Transverse colon (tissue), 4 donors: ENCODE data around the gene PAQR7. TPM values are rescaled to one million over a fixed set of nuclear protein-coding genes. Genes with fewer than 3 reads are reported as not detected.

Experiments used
- DNase-seq: peaks from one replicate; pipeline ENCODE4 v3.0.0-alpha.2; 2019
- H3K27ac ChIP-seq, 4 donors: fragments of 200-600 bp; sonication (generic); 2 replicates each; pipeline ENCODE4 v1.5.1; 2016 to 2018; ENCODE audit warnings: inconsistent platforms in 4 of 4
- H3K27me3 ChIP-seq: fragments of 200-600 bp; sonication (generic); 2 replicates; pipeline ENCODE4 v1.5.1; 2017; ENCODE audit warnings: inconsistent platforms
- H3K36me3 ChIP-seq, 4 donors: fragments of 200-600 bp; sonication (generic); 2 replicates each; pipeline ENCODE4 v1.5.1; 2017 to 2019; ENCODE audit warnings: inconsistent platforms in 4 of 4
- H3K4me1 ChIP-seq, 4 donors: fragments of 200-600 bp; sonication (generic); 2 replicates each; pipeline ENCODE4 v1.5.1; 2017 to 2020; ENCODE audit warnings: inconsistent platforms in 4 of 4
- H3K4me3 ChIP-seq, 4 donors: fragments of 200-600 bp; sonication (generic); 1 replicate in 1 of 4; 2 replicates in 3 of 4; pipeline versions ENCODE4 v1.5.1 to v1.6.1; 2017 to 2019; ENCODE audit warnings: inconsistent platforms in 4 of 4
- H3K9me3 ChIP-seq, 2 donors: fragments of 200-600 bp; sonication (generic); 2 replicates each; pipeline ENCODE4 v1.5.1; 2017 to 2019; ENCODE audit warnings: inconsistent platforms in 2 of 2
- EP300 ChIP-seq: sonication (generic); formaldehyde crosslinking; IDR thresholded peaks from one replicate; pipeline ENCODE4 v1.6.1; 2017; ENCODE audit warnings: antibody characterized with exemption, low read depth
- POLR2A ChIP-seq: fragments of 450-650 bp; IDR thresholded peaks from one replicate; pipeline ENCODE4 v1.6.1; 2016; ENCODE audit warnings: antibody characterized with exemption, mild to moderate bottlenecking, moderate library complexity
- POLR2AphosphoS5 ChIP-seq, 3 donors: sonication (generic); formaldehyde crosslinking; IDR thresholded peaks; one replicate each; pipeline ENCODE4 v1.6.1; 2016; ENCODE audit warnings: antibody characterized with exemption in 3 of 3
- WGBS, 2 donors: methylation state at CpG; one replicate each; pipeline ENCODE4 v1.1.5; 2018; ENCODE audit warnings: low coverage in 1 of 2; 5-methylcytosine and 5-hydroxymethylcytosine counted together
- in situ Hi-C, 4 donors: fragments of 200-750 bp; cut with MboI; loops; one replicate each; pipeline versions ENCODE4 v1.15.0 to v1.15.1; 2017; ENCODE audit warnings: low sequenced_read_pairs in 3 of 4, low pct_ligation_motif_present in 1 of 4, low pct_unique_long_range_greater_than_20kb in 1 of 4
- intact Hi-C: fragments of 100-400 bp; cut with DNase I; formaldehyde crosslinking; loops from one replicate; pipeline ENCODE4 v1.15.1; 2023; ENCODE audit warnings: low total_unique reads
- total RNA-seq, 4 donors: library from RNA; depleted of rRNA; stranded (reverse); fragments of >200 nt; gene quantifications; one replicate each; pipeline ENCODE4 v1.1.0, GENCODE V29; 2016
- TF ChIP-seq, protein P1 (sequence below), 5 experiments: fragments of 200-600 bp in 3 of 5; fragments of 450-650 bp in 2 of 5; sonication (generic) in 3 of 5; IDR thresholded peaks; 1 replicate in 2 of 5; 2 replicates in 3 of 5; pipeline ENCODE4 v1.5.1; 2016 to 2017; ENCODE audit warnings: antibody characterized with exemption in 5 of 5, inconsistent platforms in 3 of 5, mild to moderate bottlenecking in 2 of 5, moderate library complexity in 1 of 5

Gene PAQR7
- total RNA-seq, 4 donors from 2014 or later: 2.0 to 2.4 (median 2.4) TPM; not detected in 1

- peak; percentile 95 for DNase-seq
- TF ChIP-seq POLR2A (peak; percentile 97), POLR2AphosphoS5 (IDR thresholded peaks at IDR 0.05) (peak; percentile 92 to 98 (median 97)), EP300 (peak; percentile 9)
- TF ChIP-seq, protein P1, sequence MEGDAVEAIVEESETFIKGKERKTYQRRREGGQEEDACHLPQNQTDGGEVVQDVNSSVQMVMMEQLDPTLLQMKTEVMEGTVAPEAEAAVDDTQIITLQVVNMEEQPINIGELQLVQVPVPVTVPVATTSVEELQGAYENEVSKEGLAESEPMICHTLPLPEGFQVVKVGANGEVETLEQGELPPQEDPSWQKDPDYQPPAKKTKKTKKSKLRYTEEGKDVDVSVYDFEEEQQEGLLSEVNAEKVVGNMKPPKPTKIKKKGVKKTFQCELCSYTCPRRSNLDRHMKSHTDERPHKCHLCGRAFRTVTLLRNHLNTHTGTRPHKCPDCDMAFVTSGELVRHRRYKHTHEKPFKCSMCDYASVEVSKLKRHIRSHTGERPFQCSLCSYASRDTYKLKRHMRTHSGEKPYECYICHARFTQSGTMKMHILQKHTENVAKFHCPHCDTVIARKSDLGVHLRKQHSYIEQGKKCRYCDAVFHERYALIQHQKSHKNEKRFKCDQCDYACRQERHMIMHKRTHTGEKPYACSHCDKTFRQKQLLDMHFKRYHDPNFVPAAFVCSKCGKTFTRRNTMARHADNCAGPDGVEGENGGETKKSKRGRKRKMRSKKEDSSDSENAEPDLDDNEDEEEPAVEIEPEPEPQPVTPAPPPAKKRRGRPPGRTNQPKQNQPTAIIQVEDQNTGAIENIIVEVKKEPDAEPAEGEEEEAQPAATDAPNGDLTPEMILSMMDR (IDR thresholded peaks at IDR 0.05): no peak
- peak within 1 kb of the TSS; percentile 92 to 94 (median 94) for H3K27ac ChIP-seq
- H3K9me3 ChIP-seq: no peaks in the 10 kb centered on the region
- intact Hi-C loops: no loop called here
- 1 to 5% methylated on average over 7 to 39 of the region's 64 CpGs for WGBS, 2 donors
- peaks cover 15 to 30% (median 27%) of the 10 kb centered on the region in 4 donors for H3K4me1 ChIP-seq
- peak within 1 kb of the TSS; percentile 81 to 98 (median 90) for H3K4me3 ChIP-seq
- no peaks in the 10 kb centered on the region for H3K27me3 ChIP-seq
- in situ Hi-C loops: no loop called here
- H3K36me3 ChIP-seq: no peaks in the 10 kb centered on the region
These were observed 55.8 kb downstream of the PAQR7 start, which contains the start of gene MTFR1L for GRCh38 chr1:25819491-25820246. MTFR1L (plus strand) TSS chr1:25819954; CDS start chr1:25823105, 3,151 bp downstream.

- DNase-seq: no peak
- Histone ChIP-seq H3K4me3 (peak overlapping the region in 1 of 4 donors; percentile 87), H3K27ac (peak overlapping the region; percentile 92 to 94 (median 94)), H3K9me3 (no peaks in the 10 kb centered on the region), H3K36me3 (no peaks in the 10 kb centered on the region), H3K27me3 (no peaks in the 10 kb centered on the region), H3K4me1 (peaks cover 15 to 30% (median 27%) of the 10 kb centered on the region in 4 donors)
- 0 to 53% methylated on average over 2 to 6 of the region's 6 CpGs for whole genome bisulfite sequencing, 2 donors
- intact Hi-C loops (no loop called here), in situ Hi-C loops (no loop called here)
- no peak for TF ChIP-seq EP300
- TF ChIP-seq POLR2AphosphoS5 (IDR thresholded peaks at IDR 0.05): peak in 1 of 3 donors; percentile 5
These were observed 56.9 kb downstream of the PAQR7 start for GRCh38 chr1:25818569-25818968.

DNA sequence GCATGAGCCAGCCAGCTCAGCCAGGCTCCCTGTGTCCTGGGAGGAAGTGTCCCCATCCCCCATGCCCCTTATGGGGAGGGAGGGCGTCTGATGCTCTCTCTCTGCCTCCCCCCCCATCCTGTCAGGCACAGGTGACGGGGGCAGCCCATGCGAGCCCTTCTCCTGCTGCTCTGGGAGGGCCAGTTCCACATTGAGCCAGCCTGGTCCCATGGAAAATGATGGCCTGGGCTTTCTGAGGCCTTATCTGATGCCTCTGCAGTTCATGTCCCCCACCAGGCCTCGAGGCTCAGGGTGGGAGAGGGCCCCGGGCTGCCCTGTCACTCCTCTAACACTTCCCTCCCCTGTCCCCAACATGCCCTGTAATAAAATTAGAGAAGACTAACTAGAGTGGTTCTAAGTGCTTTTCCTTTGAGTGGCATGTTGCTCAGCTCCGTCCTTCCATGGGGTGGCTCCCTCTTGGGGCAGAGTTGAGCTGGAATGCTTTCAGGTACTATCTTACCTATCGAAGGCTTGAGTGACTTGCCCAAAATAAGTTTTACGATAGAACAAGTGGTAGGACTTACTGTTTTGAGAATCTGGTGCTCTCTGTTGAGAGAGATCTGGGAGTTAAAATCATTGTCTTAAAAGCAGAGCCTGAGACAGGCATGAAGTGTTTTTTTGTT, 57.5 kb downstream of the PAQR7 start:
- in situ Hi-C loops: no loop called here
- no peaks in the 10 kb centered on the region for H3K36me3 ChIP-seq
- no peak overlapping the region for H3K4me3 ChIP-seq
- no peak for DNase-seq
- intact Hi-C loops: no loop called here
- no peaks in the 10 kb centered on the region for H3K27me3 ChIP-seq
- WGBS, 2 donors: 33 to 49% methylated on average over 3 to 8 of the region's 8 CpGs
- TF ChIP-seq, protein P1 (IDR thresholded peaks at IDR 0.05): peak in 1 of 5 experiments; percentile 22
- TF ChIP-seq POLR2AphosphoS5 (IDR thresholded peaks at IDR 0.05): no peak
- TF ChIP-seq EP300: no peak
- TF ChIP-seq POLR2A: no peak
- peaks cover 15 to 30% (median 27%) of the 10 kb centered on the region in 4 donors for H3K4me1 ChIP-seq
- peak overlapping the region; percentile 92 to 94 (median 94) for H3K27ac ChIP-seq
- H3K9me3 ChIP-seq: no peaks in the 10 kb centered on the region

DNA sequence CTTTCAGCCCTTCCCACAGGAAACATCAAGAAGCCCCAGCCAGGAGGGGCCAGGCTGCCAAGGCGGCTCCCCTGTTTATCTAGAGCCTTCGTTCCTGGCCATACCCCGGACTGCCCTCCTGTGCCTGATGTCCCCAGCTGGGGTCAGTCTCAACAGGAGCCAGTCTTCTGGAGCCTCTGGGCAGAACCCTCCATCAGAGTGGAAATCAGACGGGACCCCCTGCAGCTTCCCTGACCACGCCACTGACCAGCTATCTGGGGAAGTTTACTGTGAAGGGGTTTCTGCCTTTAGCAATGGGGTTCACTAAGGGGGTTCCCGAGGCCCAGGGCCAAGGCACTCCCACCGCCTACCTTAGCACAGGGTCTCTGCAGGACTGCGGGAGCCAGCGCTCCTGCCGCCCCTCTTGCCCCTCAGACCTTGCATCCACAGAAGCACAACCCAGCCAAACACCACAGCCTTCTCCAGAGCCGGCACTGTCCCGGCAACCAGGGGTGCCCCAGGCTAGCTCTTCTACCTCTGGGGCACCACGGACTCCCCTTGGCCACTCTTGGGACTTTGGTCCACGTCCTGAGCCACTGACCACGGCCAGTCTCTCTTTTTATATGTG, 59.3 kb downstream of the PAQR7 start:
- Histone ChIP-seq H3K4me3 (no peak overlapping the region), H3K4me1 (peaks cover 8 to 21% (median 19%) of the 10 kb centered on the region in 4 donors), H3K27ac (no peak overlapping the region), H3K36me3 (no peaks in the 10 kb centered on the region), H3K9me3 (no peaks in the 10 kb centered on the region), H3K27me3 (no peaks in the 10 kb centered on the region)
- intact Hi-C loops (no loop called here), in situ Hi-C loops (no loop called here)
- 78 to 82% methylated on average over 5 to 14 of the region's 15 CpGs for WGBS, 2 donors
- DNase-seq: no peak
- TF ChIP-seq POLR2AphosphoS5 (IDR thresholded peaks at IDR 0.05): no peak
- TF ChIP-seq, protein P1 (IDR thresholded peaks at IDR 0.05): no peak
- no peak for TF ChIP-seq EP300
- no peak for TF ChIP-seq POLR2A
